ENCODE measurements around the gene ZDHHC17. TPM values are rescaled to one million over a fixed set of nuclear protein-coding genes. Genes with fewer than 3 reads are reported as not detected.

The ZDHHC17 gene
- total RNA-seq, 4 donors from 2014 or later, result 26.2 to 41.9 (median 38.0) TPM

DNA sequence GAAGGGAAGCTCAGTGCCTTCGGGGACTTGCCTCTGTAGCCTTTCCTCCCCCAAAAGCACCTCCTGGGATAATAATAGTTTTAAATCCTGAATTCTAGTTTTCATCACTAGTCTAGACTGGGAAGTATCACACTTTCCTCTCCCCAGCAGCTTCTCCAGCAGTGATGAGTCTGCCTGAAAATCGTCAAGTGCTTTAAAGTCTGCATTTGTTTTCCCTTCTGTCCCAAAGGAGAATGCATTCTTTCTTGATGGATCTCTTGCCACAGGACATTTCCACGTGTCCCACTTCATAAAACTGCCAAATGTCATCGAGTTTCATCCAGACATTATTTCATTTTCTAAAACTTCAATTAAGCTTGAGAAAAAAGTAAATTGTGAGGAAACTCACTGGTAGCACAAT lies 99.9 kb downstream of the ZDHHC17 start:
- peaks cover 0 to 65% (median 62%) of the 10 kb centered on the region in 4 donors for H3K4me1 ChIP-seq
- 26% methylated on average over 4 of the region's 4 CpGs for WGBS
- no peak for TF ChIP-seq POLR2A (IDR thresholded peaks at IDR 0.05; ENCODE audit: low read depth)
- TF ChIP-seq EP300 (IDR thresholded peaks at IDR 0.05), result no peak
- TF ChIP-seq CTCF (IDR thresholded peaks at IDR 0.05), result no peak
- TF ChIP-seq POLR2AphosphoS5 (IDR thresholded peaks at IDR 0.05), result no peak
- intact Hi-C loops (cut with DNase I), result no loop called here
- no peaks in the 10 kb centered on the region for H3K9me3 ChIP-seq
- no peak for DNase-seq (ENCODE audit: extremely low spot score)
- peak overlapping the region; percentile 49 to 77 (median 65) for H3K27ac ChIP-seq (replicated peaks in 1 of 4)
- no peaks in the 10 kb centered on the region for H3K27me3 ChIP-seq
- peaks cover 0 to 25% (median 6%) of the 10 kb centered on the region in 4 donors for H3K36me3 ChIP-seq
- no peak overlapping the region for H3K4me3 ChIP-seq

DNA sequence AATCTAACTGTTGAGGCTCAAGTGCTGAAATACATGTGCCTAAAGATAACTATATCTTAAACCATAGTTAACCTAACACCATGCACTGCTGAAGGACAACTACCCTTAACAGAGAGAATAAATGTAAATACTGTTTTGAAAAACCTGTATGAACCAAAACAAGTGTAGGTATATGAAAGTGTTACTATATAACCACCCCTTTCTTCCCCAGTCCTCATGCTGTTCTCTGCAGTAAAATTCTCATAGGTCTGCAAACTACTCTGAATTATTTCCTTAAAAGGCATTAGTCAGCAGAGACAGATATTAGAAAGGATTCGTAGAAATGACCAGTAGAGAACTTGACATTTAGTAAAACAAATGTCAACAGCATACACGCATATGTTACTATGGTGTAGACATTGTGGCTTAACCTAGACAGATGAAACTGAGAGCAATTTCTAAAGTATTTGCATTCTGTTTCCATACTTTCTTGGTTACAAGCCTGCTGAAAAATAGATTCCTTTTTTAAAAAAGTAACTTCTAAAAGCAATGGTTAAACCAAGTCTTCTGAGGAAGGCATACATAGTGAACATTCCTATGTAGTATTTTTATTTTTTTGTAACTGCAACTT lies 101.0 kb downstream of the ZDHHC17 start:
- H3K27me3 ChIP-seq, result no peaks in the 10 kb centered on the region
- peak overlapping the region in 3 of 4 donors; percentile 25 to 75 (median 55) for H3K27ac ChIP-seq (replicated peaks in 1 of 4)
- no peak overlapping the region for H3K4me3 ChIP-seq
- intact Hi-C loops (cut with DNase I), result no loop called here
- H3K9me3 ChIP-seq, result no peaks in the 10 kb centered on the region
- WGBS, result 44% methylated on average over 2 of the region's 2 CpGs
- peaks cover 0 to 20% (median 4%) of the 10 kb centered on the region in 4 donors for H3K36me3 ChIP-seq
- TF ChIP-seq CTCF (IDR thresholded peaks at IDR 0.05), result no peak
- peaks cover 0 to 66% (median 54%) of the 10 kb centered on the region in 4 donors for H3K4me1 ChIP-seq
- no peak for DNase-seq (ENCODE audit: extremely low spot score)

DNA sequence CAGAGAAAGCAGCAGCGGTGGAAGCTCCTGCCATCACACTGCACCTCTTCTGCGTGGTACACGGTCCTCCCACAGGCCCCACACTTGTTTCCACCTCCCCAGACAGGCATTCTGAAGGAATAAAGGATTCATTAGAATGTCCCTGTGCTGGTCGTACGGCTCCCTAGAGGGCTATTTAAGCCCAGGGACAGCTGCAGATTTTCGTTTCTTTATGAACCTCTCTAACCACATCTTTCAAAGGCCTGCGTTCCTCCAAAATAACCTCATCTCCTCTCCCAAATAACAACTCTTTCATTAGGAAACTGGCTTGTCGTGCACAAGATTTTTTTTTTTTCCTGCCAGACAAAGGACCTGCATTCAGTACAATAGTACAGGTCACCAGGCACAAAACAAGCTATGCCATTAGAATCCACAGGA lies 102.2 kb downstream of the ZDHHC17 start:
- no peak for TF ChIP-seq EP300 (IDR thresholded peaks at IDR 0.05)
- TF ChIP-seq CTCF (IDR thresholded peaks at IDR 0.05), result no peak
- TF ChIP-seq POLR2AphosphoS5 (IDR thresholded peaks at IDR 0.05), result no peak
- TF ChIP-seq POLR2A (IDR thresholded peaks at IDR 0.05; ENCODE audit: low read depth), result no peak
- 63% methylated on average over 8 of the region's 8 CpGs for WGBS
- H3K4me3 ChIP-seq, result peak overlapping the region in 1 of 4 donors; percentile 2
- H3K9me3 ChIP-seq, result no peaks in the 10 kb centered on the region
- peaks cover 0 to 65% (median 49%) of the 10 kb centered on the region in 4 donors for H3K4me1 ChIP-seq
- DNase-seq (ENCODE audit: extremely low spot score), result no peak
- peak overlapping the region in 2 of 4 donors; percentile 55 to 75 for H3K27ac ChIP-seq (replicated peaks in 1 of 4)
- no peaks in the 10 kb centered on the region for H3K27me3 ChIP-seq
- peaks cover 0 to 13% (median 4%) of the 10 kb centered on the region in 4 donors for H3K36me3 ChIP-seq
- intact Hi-C loops (cut with DNase I), result no loop called here

- intact Hi-C loops (cut with DNase I), result no loop called here
- TF ChIP-seq CTCF (IDR thresholded peaks at IDR 0.05) (no peak), POLR2A (IDR thresholded peaks at IDR 0.05; ENCODE audit: low read depth) (no peak), POLR2AphosphoS5 (IDR thresholded peaks at IDR 0.05) (no peak), EP300 (IDR thresholded peaks at IDR 0.05) (no peak)
- 62% methylated on average over 8 of the region's 8 CpGs for WGBS
- no peak for DNase-seq (ENCODE audit: extremely low spot score)
- Histone ChIP-seq H3K27me3 (no peaks in the 10 kb centered on the region), H3K36me3 (peaks cover 0 to 13% (median 3%) of the 10 kb centered on the region in 4 donors), H3K27ac (replicated peaks in 1 of 4) (peak overlapping the region in 3 of 4 donors; percentile 16 to 75 (median 55)), H3K9me3 (no peaks in the 10 kb centered on the region), H3K4me3 (peak overlapping the region in 1 of 4 donors; percentile 2), H3K4me1 (peaks cover 0 to 70% (median 53%) of the 10 kb centered on the region in 4 donors)
Measured at GRCh38 chr12:76866726-76867125, 102.8 kb downstream of the ZDHHC17 start.

Data from esophagus muscularis mucosa (tissue), 4 donors.